ENCODE results near the gene WDR48. TPM values are rescaled to one million over a fixed set of nuclear protein-coding genes. Genes with fewer than 3 reads are reported as not detected.

The WDR48 gene
- 10 to 100 TPM; 26.9 to 31.8 TPM for total RNA-seq

GRCh38 chr3:39051649-39052561, at the start of gene WDR48, which contains the start of gene SCN11A:
TSS of gene WDR48 (plus strand) at chr3:39052016. CDS start at chr3:39052026, 10 bp downstream.
TSS of gene SCN11A (minus strand) at chr3:39051944. CDS start at chr3:38950362, 101,582 bp downstream.
- peak; percentile 98 for ATAC-seq
- no peaks in the 10 kb centered on the region for H3K36me3 Mint-ChIP-seq
- no peaks in the 10 kb centered on the region for H3K9me3 Mint-ChIP-seq
- peaks cover 16 to 32% of the 10 kb centered on the region in 2 donors for H3K4me1 Mint-ChIP-seq (ENCODE audit: low read depth in 2 of 2)
- peak within 1 kb of the TSS; percentile 95 to 98 for H3K27ac Mint-ChIP-seq
- peak; percentile 93 for DNase-seq (ENCODE audit: low spot score)
- H3K4me3 Mint-ChIP-seq = peak within 1 kb of the TSS; percentile 98
- H3K27me3 Mint-ChIP-seq = no peaks in the 10 kb centered on the region

- Mint-ChIP-seq H3K4me3 (no peak overlapping the region), H3K4me1 (ENCODE audit: low read depth in 2 of 2) (no peaks in the 10 kb centered on the region), H3K36me3 (no peaks in the 10 kb centered on the region), H3K27me3 (peaks cover 16 to 35% of the 10 kb centered on the region in 2 donors), H3K27ac (no peak overlapping the region), H3K9me3 (no peaks in the 10 kb centered on the region)
- DNase-seq (ENCODE audit: low spot score) (no peak), ATAC-seq (no peak)
Measured at GRCh38 chr3:39005295-39005694, 46.5 kb upstream of the WDR48 start.

GRCh38 chr3:39011191-39011736, 40.6 kb upstream of the WDR48 start:
- H3K27ac Mint-ChIP-seq = no peak overlapping the region
- H3K4me1 Mint-ChIP-seq (ENCODE audit: low read depth in 2 of 2) = no peaks in the 10 kb centered on the region
- peaks cover 23% of the 10 kb centered on the region in 2 donors for H3K27me3 Mint-ChIP-seq

GRCh38 chr3:39013289-39013688, 38.5 kb upstream of the WDR48 start:
- ATAC-seq (no peak), DNase-seq (ENCODE audit: low spot score) (no peak)
- Mint-ChIP-seq H3K4me1 (ENCODE audit: low read depth in 2 of 2) (no peaks in the 10 kb centered on the region), H3K9me3 (no peaks in the 10 kb centered on the region), H3K27me3 (peaks cover 9 to 20% of the 10 kb centered on the region in 2 donors), H3K4me3 (no peak overlapping the region), H3K27ac (no peak overlapping the region), H3K36me3 (no peaks in the 10 kb centered on the region)

More at GRCh38 chr3:39011191-39011736, 40.6 kb upstream of the WDR48 start:
- DNase-seq (ENCODE audit: low spot score) = no peak
- H3K36me3 Mint-ChIP-seq = no peaks in the 10 kb centered on the region
- ATAC-seq = no peak
- H3K4me3 Mint-ChIP-seq = no peak overlapping the region
- no peaks in the 10 kb centered on the region for H3K9me3 Mint-ChIP-seq

GRCh38 chr3:39013921-39014509, 37.8 kb upstream of the WDR48 start:
- H3K27me3 Mint-ChIP-seq = peaks cover 9 to 21% of the 10 kb centered on the region in 2 donors
- no peak for DNase-seq (ENCODE audit: low spot score)
- no peaks in the 10 kb centered on the region for H3K4me1 Mint-ChIP-seq (ENCODE audit: low read depth in 2 of 2)
- no peak for ATAC-seq
- H3K27ac Mint-ChIP-seq = no peak overlapping the region
- H3K4me3 Mint-ChIP-seq = no peak overlapping the region
- H3K9me3 Mint-ChIP-seq = no peaks in the 10 kb centered on the region
- H3K36me3 Mint-ChIP-seq = no peaks in the 10 kb centered on the region

GRCh38 chr3:39015418-39015817, 36.4 kb upstream of the WDR48 start:
- Mint-ChIP-seq H3K9me3 (no peaks in the 10 kb centered on the region), H3K27ac (no peak overlapping the region), H3K4me3 (no peak overlapping the region), H3K27me3 (peaks cover 22 to 24% of the 10 kb centered on the region in 2 donors), H3K4me1 (ENCODE audit: low read depth in 2 of 2) (no peaks in the 10 kb centered on the region), H3K36me3 (no peaks in the 10 kb centered on the region)
- ATAC-seq (no peak), DNase-seq (ENCODE audit: low spot score) (no peak)

GRCh38 chr3:39019299-39019698, 32.5 kb upstream of the WDR48 start:
- H3K9me3 Mint-ChIP-seq = no peaks in the 10 kb centered on the region
- peaks cover 19% of the 10 kb centered on the region in 2 donors for H3K27me3 Mint-ChIP-seq
- no peak overlapping the region for H3K4me3 Mint-ChIP-seq
- H3K36me3 Mint-ChIP-seq = no peaks in the 10 kb centered on the region
- DNase-seq (ENCODE audit: low spot score) (no peak), ATAC-seq (no peak)
- H3K4me1 Mint-ChIP-seq (ENCODE audit: low read depth in 2 of 2) = no peaks in the 10 kb centered on the region
- H3K27ac Mint-ChIP-seq = no peak overlapping the region

- Mint-ChIP-seq H3K4me1 (ENCODE audit: low read depth in 2 of 2) (no peaks in the 10 kb centered on the region), H3K4me3 (no peak overlapping the region), H3K27ac (no peak overlapping the region), H3K36me3 (no peaks in the 10 kb centered on the region), H3K9me3 (no peaks in the 10 kb centered on the region), H3K27me3 (peaks cover 14 to 19% of the 10 kb centered on the region in 2 donors)
- DNase-seq (ENCODE audit: low spot score) = no peak
- ATAC-seq = no peak
Measured at GRCh38 chr3:39021029-39021428, 30.8 kb upstream of the WDR48 start.

- no peak overlapping the region for H3K4me3 Mint-ChIP-seq
- no peak for ATAC-seq
- no peaks in the 10 kb centered on the region for H3K36me3 Mint-ChIP-seq
- H3K27me3 Mint-ChIP-seq = peaks cover 17 to 19% of the 10 kb centered on the region in 2 donors
- no peak for DNase-seq (ENCODE audit: low spot score)
- H3K27ac Mint-ChIP-seq = no peak overlapping the region
- no peaks in the 10 kb centered on the region for H3K9me3 Mint-ChIP-seq
- no peaks in the 10 kb centered on the region for H3K4me1 Mint-ChIP-seq (ENCODE audit: low read depth in 2 of 2)
Measured at GRCh38 chr3:39021465-39022285, 30.1 kb upstream of the WDR48 start.

- H3K27me3 Mint-ChIP-seq = peaks cover 17 to 19% of the 10 kb centered on the region in 2 donors
- H3K9me3 Mint-ChIP-seq = no peaks in the 10 kb centered on the region
- no peak for DNase-seq (ENCODE audit: low spot score)
- no peak overlapping the region for H3K4me3 Mint-ChIP-seq
- no peaks in the 10 kb centered on the region for H3K4me1 Mint-ChIP-seq (ENCODE audit: low read depth in 2 of 2)
- no peaks in the 10 kb centered on the region for H3K36me3 Mint-ChIP-seq
- no peak for ATAC-seq
- H3K27ac Mint-ChIP-seq = no peak overlapping the region
Measured at GRCh38 chr3:39022286-39022630, 29.6 kb upstream of the WDR48 start.

GRCh38 chr3:39024497-39024896, 27.3 kb upstream of the WDR48 start:
- no peak overlapping the region for H3K27ac Mint-ChIP-seq

GRCh38 chr3:39025222-39025970, 26.4 kb upstream of the WDR48 start:
- Mint-ChIP-seq H3K27ac (no peak overlapping the region), H3K4me3 (no peak overlapping the region), H3K9me3 (no peaks in the 10 kb centered on the region), H3K4me1 (ENCODE audit: low read depth in 2 of 2) (no peaks in the 10 kb centered on the region), H3K36me3 (no peaks in the 10 kb centered on the region), H3K27me3 (peaks cover 16 to 29% of the 10 kb centered on the region in 2 donors)
- ATAC-seq (no peak), DNase-seq (ENCODE audit: low spot score) (no peak)

More at GRCh38 chr3:39024497-39024896, 27.3 kb upstream of the WDR48 start:
- Mint-ChIP-seq H3K36me3 (no peaks in the 10 kb centered on the region), H3K27me3 (peaks cover 15 to 31% of the 10 kb centered on the region in 2 donors), H3K4me1 (ENCODE audit: low read depth in 2 of 2) (no peaks in the 10 kb centered on the region), H3K4me3 (no peak overlapping the region), H3K9me3 (no peaks in the 10 kb centered on the region)
- no peak for DNase-seq (ENCODE audit: low spot score)
- ATAC-seq = no peak

- H3K9me3 Mint-ChIP-seq = no peaks in the 10 kb centered on the region
- H3K36me3 Mint-ChIP-seq = no peaks in the 10 kb centered on the region
- no peak overlapping the region for H3K27ac Mint-ChIP-seq
- ATAC-seq (no peak), DNase-seq (ENCODE audit: low spot score) (no peak)
- no peak overlapping the region for H3K4me3 Mint-ChIP-seq
- H3K27me3 Mint-ChIP-seq = peaks cover 12 to 24% of the 10 kb centered on the region in 2 donors
- no peaks in the 10 kb centered on the region for H3K4me1 Mint-ChIP-seq (ENCODE audit: low read depth in 2 of 2)
Measured at GRCh38 chr3:39028546-39028945, 23.3 kb upstream of the WDR48 start.
